Uterus (tissue), 4 donors: Measurements from ENCODE around the gene OLFML2A. TPM values are rescaled to one million over a fixed set of nuclear protein-coding genes. Genes with fewer than 3 reads are reported as not detected.
"Not testable (repeated sequence)": the region's sequence is repeated elsewhere in the genome, so short reads cannot be mapped to it uniquely, and the experiment has no call there.

Source experiments
- DNase-seq, 2 donors: peaks; one replicate each; pipeline ENCODE4 v3.0.0-alpha.2; 2019 to 2020
- H3K27ac ChIP-seq, 2 donors: fragments of 200-600 bp; sonication (generic); 1 replicate in 1 of 2; 2 replicates in 1 of 2; pipeline ENCODE4 v1.5.1; 2016 to 2018
- H3K27me3 ChIP-seq, 2 donors: fragments of 200-600 bp; sonication (generic); one replicate each; pipeline ENCODE4 v1.5.1; 2018 to 2019; ENCODE audit warnings: control low read depth in 1 of 2
- H3K36me3 ChIP-seq, 2 donors: fragments of 200-600 bp; sonication (generic); one replicate each; pipeline ENCODE4 v1.5.1; 2019; ENCODE audit warnings: control low read depth in 1 of 2
- H3K4me1 ChIP-seq, 2 donors: fragments of 200-600 bp; sonication (generic); one replicate each; pipeline ENCODE4 v1.5.1; 2018 to 2019; ENCODE audit warnings: control low read depth in 1 of 2
- H3K4me3 ChIP-seq, 2 donors: fragments of 200-600 bp; sonication (generic); 1 replicate in 1 of 2; 2 replicates in 1 of 2; pipeline ENCODE4 v1.5.1; 2018 to 2019; ENCODE audit warnings: mild to moderate bottlenecking in 1 of 2
- H3K9me3 ChIP-seq, 2 donors: fragments of 200-600 bp; sonication (generic); one replicate each; pipeline ENCODE4 v1.5.1; 2019; ENCODE audit warnings: control low read depth in 1 of 2
- POLR2A ChIP-seq, 2 donors: fragments of 450-650 bp; IDR thresholded peaks; one replicate each; pipeline ENCODE4 v1.6.1; 2016; ENCODE audit warnings: antibody characterized with exemption in 2 of 2, mild to moderate bottlenecking in 1 of 2, moderate library complexity in 1 of 2
- intact Hi-C: fragments of 100-400 bp; cut with DNase I; formaldehyde crosslinking; loops from one replicate; pipeline ENCODE4 v1.15.1; 2023; ENCODE audit warnings: low total_unique reads
- total RNA-seq, 4 donors: library from RNA; depleted of rRNA in 3 of 4; stranded (reverse); fragments of >200 nt in 3 of 4; gene quantifications; one replicate each; pipeline versions ENCODE4 v1.1.0 to v1.2.4, GENCODE V29; 2014 to 2023
- TF ChIP-seq, protein P1 (sequence below), 4 experiments: fragments of 200-600 bp in 2 of 4; fragments of 450-650 bp in 2 of 4; sonication (generic) in 2 of 4; IDR thresholded peaks; one replicate each; pipeline ENCODE4 v1.5.1; 2016 to 2019; ENCODE audit warnings: antibody characterized with exemption in 4 of 4, mild to moderate bottlenecking in 2 of 4, moderate library complexity in 1 of 4
- donor health status: DM: yes; HTN: yes; CAD: no.

Gene OLFML2A
- total RNA-seq, 4 donors from 2014 or later, result 21.3 to 86.5 (median 71.8) TPM

- Histone ChIP-seq H3K4me1 (peaks cover 0 to 11% of the 10 kb centered on the region in 2 donors), H3K36me3 (no peaks in the 10 kb centered on the region), H3K27me3 (peaks cover 5 to 14% of the 10 kb centered on the region in 2 donors), H3K9me3 (no peaks in the 10 kb centered on the region), H3K27ac (peak within 1 kb of the TSS; percentile 61 to 67), H3K4me3 (peak within 1 kb of the TSS; percentile 43 to 85)
- intact Hi-C loops, result no loop called here
- peak; percentile 22 to 37 for TF ChIP-seq POLR2A (IDR thresholded peaks at IDR 0.05)
- TF ChIP-seq, protein P1, sequence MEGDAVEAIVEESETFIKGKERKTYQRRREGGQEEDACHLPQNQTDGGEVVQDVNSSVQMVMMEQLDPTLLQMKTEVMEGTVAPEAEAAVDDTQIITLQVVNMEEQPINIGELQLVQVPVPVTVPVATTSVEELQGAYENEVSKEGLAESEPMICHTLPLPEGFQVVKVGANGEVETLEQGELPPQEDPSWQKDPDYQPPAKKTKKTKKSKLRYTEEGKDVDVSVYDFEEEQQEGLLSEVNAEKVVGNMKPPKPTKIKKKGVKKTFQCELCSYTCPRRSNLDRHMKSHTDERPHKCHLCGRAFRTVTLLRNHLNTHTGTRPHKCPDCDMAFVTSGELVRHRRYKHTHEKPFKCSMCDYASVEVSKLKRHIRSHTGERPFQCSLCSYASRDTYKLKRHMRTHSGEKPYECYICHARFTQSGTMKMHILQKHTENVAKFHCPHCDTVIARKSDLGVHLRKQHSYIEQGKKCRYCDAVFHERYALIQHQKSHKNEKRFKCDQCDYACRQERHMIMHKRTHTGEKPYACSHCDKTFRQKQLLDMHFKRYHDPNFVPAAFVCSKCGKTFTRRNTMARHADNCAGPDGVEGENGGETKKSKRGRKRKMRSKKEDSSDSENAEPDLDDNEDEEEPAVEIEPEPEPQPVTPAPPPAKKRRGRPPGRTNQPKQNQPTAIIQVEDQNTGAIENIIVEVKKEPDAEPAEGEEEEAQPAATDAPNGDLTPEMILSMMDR (IDR thresholded peaks at IDR 0.05), result peak in 3 of 4 experiments; percentile 27 to 46 (median 43)
- DNase-seq, result peak; percentile 94 to 95
Measured at GRCh38 chr9:124771021-124771866, 5.7 kb upstream of the OLFML2A start, which contains the start of gene NR6A1. Gene NR6A1 (minus strand): TSS chr9:124771311.

DNA sequence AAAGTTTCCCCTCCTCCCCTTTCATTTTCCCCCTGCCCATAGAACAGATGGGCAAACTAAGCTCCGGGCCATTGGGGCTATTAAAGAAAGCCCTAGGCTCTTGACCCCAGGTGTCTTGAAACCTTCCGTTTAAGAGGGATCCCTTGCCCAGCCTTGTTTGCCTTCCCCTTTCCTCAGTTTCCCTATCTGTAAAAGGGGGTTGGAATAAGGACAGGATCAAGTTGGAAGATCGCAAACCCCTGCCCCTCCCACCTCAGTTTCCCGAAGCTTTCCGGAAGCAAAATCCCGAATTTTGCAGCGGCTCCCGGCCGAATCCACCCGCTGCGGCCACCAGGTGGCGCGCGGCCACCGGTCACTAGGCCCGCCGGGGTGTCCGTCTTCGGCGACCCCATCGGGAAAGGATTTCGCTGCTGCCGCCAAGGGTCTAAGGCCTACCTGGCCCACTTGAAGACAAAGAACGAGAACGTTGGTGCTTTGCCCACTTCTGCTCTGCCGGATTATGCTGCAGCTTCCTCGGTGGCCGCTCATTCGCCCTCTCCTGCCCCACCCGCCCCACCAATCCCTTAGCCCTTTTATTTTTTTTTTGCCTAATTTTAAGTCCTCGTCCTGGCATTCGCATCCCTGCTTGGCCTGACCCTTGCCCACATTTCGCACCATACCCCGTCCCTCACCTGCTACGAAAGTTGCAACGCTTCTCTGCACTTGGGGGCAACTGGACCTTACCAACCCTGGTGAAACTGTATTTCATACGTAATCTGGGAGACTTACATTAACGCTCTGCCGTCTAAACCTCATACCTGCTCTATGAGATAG lies 4.9 kb upstream of the OLFML2A start:
- H3K4me1 ChIP-seq, result peaks cover 0 to 19% of the 10 kb centered on the region in 2 donors
- peaks cover 0 to 14% of the 10 kb centered on the region in 2 donors for H3K27me3 ChIP-seq
- peak overlapping the region; percentile 61 to 67 for H3K27ac ChIP-seq
- H3K36me3 ChIP-seq, result no peaks in the 10 kb centered on the region
- peak overlapping the region; percentile 43 to 85 for H3K4me3 ChIP-seq
- intact Hi-C loops, result loop anchor here (2.0 kb wide), 1 partner anchor 81 kb away; the partner anchor contains the start of gene WDR38
- DNase-seq, result peak; percentile 63 to 79
- H3K9me3 ChIP-seq, result no peaks in the 10 kb centered on the region
- TF ChIP-seq POLR2A (IDR thresholded peaks at IDR 0.05), result no peak
- TF ChIP-seq, protein P1 (IDR thresholded peaks at IDR 0.05), result peak; percentile 95 to 99 (median 97)

- not testable (repeated sequence) for H3K9me3 ChIP-seq, H3K36me3 ChIP-seq, H3K27ac ChIP-seq, H3K4me3 ChIP-seq, DNase-seq
- H3K4me1 ChIP-seq, result peaks cover 0 to 22% of the 10 kb centered on the region in 2 donors
- intact Hi-C loops, result loop anchor here (2.0 kb wide), 1 partner anchor 80 kb away; the partner anchor contains the start of gene WDR38
- H3K27me3 ChIP-seq, result peaks cover 0 to 14% of the 10 kb centered on the region in 2 donors
Measured at GRCh38 chr9:124772877-124773276, 4.1 kb upstream of the OLFML2A start.

- Histone ChIP-seq H3K4me1 (peaks cover 0 to 22% of the 10 kb centered on the region in 2 donors), H3K36me3 (no peaks in the 10 kb centered on the region), H3K27me3 (peaks cover 0 to 7% of the 10 kb centered on the region in 2 donors), H3K4me3 (no peak overlapping the region), H3K9me3 (no peaks in the 10 kb centered on the region), H3K27ac (no peak overlapping the region)
- TF ChIP-seq, protein P1 (IDR thresholded peaks at IDR 0.05), result no peak
- no peak for TF ChIP-seq POLR2A (IDR thresholded peaks at IDR 0.05)
- DNase-seq, result no peak
- intact Hi-C loops, result loop anchor here (2.0 kb wide), 1 partner anchor 79 kb away; the partner anchor contains the start of gene WDR38
Measured at GRCh38 chr9:124773473-124774128, 3.3 kb upstream of the OLFML2A start.
